Adrenal gland (tissue), 5 donors: Measurements from ENCODE around the gene ATP9A.

Experiments used
- CTCF ChIP-seq, 6 experiments: fragments of 450-650 bp in 4 of 6; fragments of 200-600 bp in 2 of 6; sonication (generic) in 1 of 6; IDR thresholded peaks; 1 replicate in 5 of 6; 2 replicates in 1 of 6; pipeline versions ENCODE4 v1.5.1 to v1.8.0; 2016 to 2021; ENCODE audit warnings: antibody characterized with exemption in 6 of 6, mild to moderate bottlenecking in 2 of 6, moderate library complexity in 1 of 6
- POLR2A ChIP-seq, 2 donors: fragments of 450-650 bp; IDR thresholded peaks; one replicate each; pipeline ENCODE4 v1.6.1; 2017; ENCODE audit warnings: antibody characterized with exemption in 2 of 2, mild to moderate bottlenecking in 2 of 2, moderate library complexity in 1 of 2
- donor health status: DM: no; HTN: no; CAD: no.

GRCh38 chr20:51711426-51711825 is 56.8 kb downstream of the ATP9A start:
- no peak for TF ChIP-seq CTCF (IDR thresholded peaks at IDR 0.05)
- TF ChIP-seq POLR2A (IDR thresholded peaks at IDR 0.05) = no peak
